Heart right ventricle (tissue), 16 donors: ENCODE measurements around the gene NPAS2. TPM values are rescaled to one million over a fixed set of nuclear protein-coding genes. Genes with fewer than 3 reads are reported as not detected.

Source experiments
- ATAC-seq, 8 donors: fragments of 200-7000 bp; cut with Tn5 transposase; one replicate each; pipeline ENCODE4 v1.9.1; 2020; ENCODE audit warnings: mild to moderate bottlenecking in 8 of 8, moderate library complexity in 8 of 8, moderate number of reproducible peaks in 1 of 8
- DNase-seq, 2 donors: peaks; one replicate each; pipeline ENCODE4 v3.0.0-alpha.2; 2020
- H3K27ac ChIP-seq, 10 donors: fragments of 200-600 bp; sonication (generic) in 2 of 10; one replicate each; pipeline versions ENCODE4 v1.5.0 to v1.8.0; 2020 to 2022; ENCODE audit warnings: mild to moderate bottlenecking in 3 of 10
- H3K27me3 ChIP-seq, 7 donors: fragments of 200-600 bp; one replicate each; pipeline ENCODE4 v1.8.0; 2021 to 2022; ENCODE audit warnings: mild to moderate bottlenecking in 2 of 7
- H3K36me3 ChIP-seq, 9 donors: fragments of 200-600 bp; sonication (generic) in 1 of 9; one replicate each; pipeline versions ENCODE4 v1.5.0 to v1.8.0; 2020 to 2022; ENCODE audit warnings: mild to moderate bottlenecking in 2 of 9
- H3K4me1 ChIP-seq, 9 donors: fragments of 200-600 bp; sonication (generic) in 1 of 9; one replicate each; pipeline versions ENCODE4 v1.5.0 to v1.8.0; 2020 to 2022; ENCODE audit warnings: mild to moderate bottlenecking in 4 of 9
- H3K4me3 ChIP-seq, 10 donors: fragments of 200-600 bp; sonication (generic) in 2 of 10; one replicate each; pipeline versions ENCODE4 v1.5.0 to v1.8.0; 2020 to 2022; ENCODE audit warnings: mild to moderate bottlenecking in 7 of 10, moderate library complexity in 2 of 10
- H3K9me3 ChIP-seq, 11 donors: fragments of 200-600 bp in 10 of 11; sonication (generic) in 2 of 11; one replicate each; pipeline versions ENCODE4 v1.5.0 to v1.8.0; 2013 to 2022; ENCODE audit warnings: mild to moderate bottlenecking in 2 of 11, control low read depth in 1 of 11, moderate library complexity in 1 of 11
- CTCF ChIP-seq, 9 donors: fragments of 200-600 bp; sonication (generic) in 2 of 9; IDR thresholded peaks; one replicate each; pipeline versions ENCODE4 v1.5.0 to v1.8.0; 2021 to 2022; ENCODE audit warnings: antibody characterized with exemption in 9 of 9, mild to moderate bottlenecking in 5 of 9, moderate library complexity in 1 of 9
- WGBS, 2 donors: extraction: QIAGEN DNeasy Blood & Tissue Kit; methylation state at CpG; one replicate each; pipeline ENCODE4 v1.1.7; 2013; ENCODE audit warnings: inconsistent platforms in 1 of 2; 5-methylcytosine and 5-hydroxymethylcytosine counted together
- intact Hi-C, 10 donors: fragments of 100-400 bp; cut with DNase I; formaldehyde crosslinking; loops; one replicate each; pipeline versions ENCODE4 v1.11.1 to v1.14.2; 2022
- polyA plus RNA-seq, 2 donors: library from polyadenylated mRNA; stranded (reverse); fragments of 200-250 nt; gene quantifications; one replicate each; pipeline ENCODE4 v1.2.3, GENCODE V29; 2013
- total RNA-seq, 10 donors: library from RNA; stranded (reverse); fragmentation: NEBNext Ultra II Directional in 3 of 10; extraction: Animal tissue kit (Norgen Biotek cat#: 25700) in 3 of 10; gene quantifications; one replicate each; pipeline versions ENCODE4 v1.2.1 to v1.2.4, GENCODE V29; 2021 to 2023
- donor health status: Arrhythmogenic right ventricular cardiomyopathy.
- donor health status: ischemic (EF 13 %, LVEDD 7.1; RV severe dilation, severe dysfunction).
- donor health status: healthy with polysubstance abuse.
- donor health status: DM: no; HTN: yes; CAD: no.
- donor health status: DM: no; HTN: no; CAD: no.
- donor health status: ischemic (EF 25% LVEDD 6.9; RV normal size, moderate dysfunction).
- donor health status: ischemic (EF 25% LVEDD 5.7; RV mildly dilated, moderate dysfunction).
- donor health status: healthy.
- donor health status: DM: yes; HTN: yes; CAD: no.
- donor health status: Ischemic cardiomyopathy.
- donor health status: ischemic (EF 35%, LVEDD 5.7; RV mildly dilated, moderate dysfunction).
- donor health status: nonischemic (EF 11% LVEDD 7.7; RV severe dilation, severe dysfunction).
- donor health status: DM: yes; HTN: yes; CAD: no.
- donor health status: PGD.
- donor health status: ischemic (EF 29% LVEDD 5.4; RV normal size, mild dysfunction).
- donor health status: nonischemic (EF 23%, LVEDD 6.1; RV moderate dilation, normal function).

NPAS2 gene
- total and polyA plus RNA-seq, 12 donors, result 32.1 to 70.1 (median 41.2) TPM

GRCh38 chr2:100831158-100831750 is 11.3 kb downstream of the NPAS2 start:
- no peak overlapping the region for H3K4me3 ChIP-seq
- no peak for TF ChIP-seq CTCF (IDR thresholded peaks at IDR 0.05)
- no peaks in the 10 kb centered on the region for H3K27me3 ChIP-seq
- intact Hi-C loops, result loop anchor here in 2 of 10 donors (5.0 to 10.0 kb wide), 2 partner anchors 56 to 154 kb away; no protein-coding TSS in a partner anchor
- no peaks in the 10 kb centered on the region for H3K36me3 ChIP-seq
- no peak for DNase-seq
- peak overlapping the region in 2 of 10 donors; percentile 29 to 49 for H3K27ac ChIP-seq
- ATAC-seq, result no peak
- peaks cover 0 to 21% (median 6%) of the 10 kb centered on the region in 11 donors for H3K9me3 ChIP-seq
- WGBS, 2 donors, result 76 to 81% methylated on average over 9 of the region's 9 CpGs
- peaks cover 12 to 51% (median 32%) of the 10 kb centered on the region in 9 donors for H3K4me1 ChIP-seq

- peak in 6 of 8 donors; percentile 9 to 82 (median 52) for ATAC-seq
- H3K9me3 ChIP-seq, result peaks cover 0 to 21% (median 6%) of the 10 kb centered on the region in 11 donors
- WGBS, 2 donors, result 57 to 79% methylated on average over 4 of the region's 4 CpGs
- peak; percentile 36 to 65 for DNase-seq
- no peak overlapping the region for H3K4me3 ChIP-seq
- no peaks in the 10 kb centered on the region for H3K27me3 ChIP-seq
- H3K36me3 ChIP-seq, result no peaks in the 10 kb centered on the region
- intact Hi-C loops, result loop anchor here in 2 of 10 donors (5.0 to 10.0 kb wide), 2 partner anchors 55 to 153 kb away; no protein-coding TSS in a partner anchor
- H3K4me1 ChIP-seq, result peaks cover 12 to 51% (median 32%) of the 10 kb centered on the region in 9 donors
- peak overlapping the region in 2 of 10 donors; percentile 29 to 49 for H3K27ac ChIP-seq
- TF ChIP-seq CTCF (IDR thresholded peaks at IDR 0.05), result no peak
Measured at GRCh38 chr2:100831831-100832230, 11.9 kb downstream of the NPAS2 start.

- H3K9me3 ChIP-seq, result peaks cover 0 to 12% (median 6%) of the 10 kb centered on the region in 11 donors
- ATAC-seq (peak in 7 of 8 donors; percentile 42 to 77 (median 48)), DNase-seq (no peak)
- no peaks in the 10 kb centered on the region for H3K36me3 ChIP-seq
- WGBS, 2 donors, result 63 to 64% methylated on average over 9 of the region's 9 CpGs
- intact Hi-C loops, result loop anchor here in 2 of 10 donors (5.0 to 10.0 kb wide), 2 partner anchors 54 to 152 kb away; no protein-coding TSS in a partner anchor
- H3K4me1 ChIP-seq, result peaks cover 12 to 56% (median 32%) of the 10 kb centered on the region in 9 donors
- no peak for TF ChIP-seq CTCF (IDR thresholded peaks at IDR 0.05)
- no peaks in the 10 kb centered on the region for H3K27me3 ChIP-seq
- no peak overlapping the region for H3K4me3 ChIP-seq
- H3K27ac ChIP-seq, result peak overlapping the region in 5 of 10 donors; percentile 15 to 49 (median 33)
Measured at GRCh38 chr2:100832885-100833284, 12.9 kb downstream of the NPAS2 start.

GRCh38 chr2:100833331-100833730 is 13.4 kb downstream of the NPAS2 start:
- Histone ChIP-seq H3K27me3 (no peaks in the 10 kb centered on the region), H3K4me1 (peaks cover 12 to 56% (median 32%) of the 10 kb centered on the region in 9 donors), H3K36me3 (no peaks in the 10 kb centered on the region), H3K9me3 (peaks cover 0 to 8% (median 3%) of the 10 kb centered on the region in 11 donors), H3K4me3 (no peak overlapping the region), H3K27ac (peak overlapping the region in 5 of 10 donors; percentile 15 to 56 (median 43))
- WGBS, 2 donors, result 100% methylated on average over 1 of the region's 1 CpG
- no peak for ATAC-seq
- intact Hi-C loops, result loop anchor here in 2 of 10 donors (5.0 to 10.0 kb wide), 2 partner anchors 54 to 151 kb away; no protein-coding TSS in a partner anchor
- no peak for DNase-seq
- no peak for TF ChIP-seq CTCF (IDR thresholded peaks at IDR 0.05)
